Ovary (tissue), 3 donors: ENCODE results near the gene NECTIN1.

Experiments used
- CTCF ChIP-seq, 3 donors: fragments of 450-650 bp in 2 of 3; fragments of 200-600 bp in 1 of 3; IDR thresholded peaks; one replicate each; pipeline versions ENCODE4 v1.5.1 to v1.8.0; 2016 to 2022; ENCODE audit warnings: antibody characterized with exemption in 3 of 3, mild to moderate bottlenecking in 1 of 3
- POLR2A ChIP-seq: fragments of 450-650 bp; IDR thresholded peaks from one replicate; pipeline ENCODE4 v1.6.1; 2017; ENCODE audit warnings: antibody characterized with exemption, mild to moderate bottlenecking, moderate library complexity
- donor health status: DM: no; HTN: no; CAD: no.

GRCh38 chr11:119610836-119611426, 118.1 kb downstream of the NECTIN1 start:
- TF ChIP-seq CTCF (IDR thresholded peaks at IDR 0.05), result no peak
- TF ChIP-seq POLR2A, result no peak
